ENCODE measurements around the gene SULF2. TPM values are rescaled to one million over a fixed set of nuclear protein-coding genes. Genes with fewer than 3 reads are reported as not detected.

Gene SULF2
- total RNA-seq, 1 experiment from 2014 or later, result 13.0 TPM

DNA sequence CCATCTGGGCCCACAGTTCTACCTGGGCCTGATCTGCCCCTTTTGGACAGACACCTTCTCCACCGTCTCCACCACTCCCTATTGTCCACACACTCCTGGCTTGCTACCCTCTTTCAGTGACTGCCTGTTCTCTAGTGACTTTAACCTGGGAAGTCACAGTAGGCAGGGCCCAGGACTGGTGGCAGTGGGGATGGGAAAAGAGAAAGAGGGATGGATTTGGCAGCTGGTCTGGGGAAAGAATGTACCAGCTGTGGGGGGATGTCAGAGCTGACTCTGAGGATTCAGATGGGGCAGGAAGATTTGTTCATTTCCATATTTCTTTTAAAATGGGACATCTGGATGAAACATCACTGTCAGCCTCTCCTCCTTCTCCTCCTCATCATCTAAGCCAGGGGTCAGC lies 85.5 kb downstream of the SULF2 start:
- no peak overlapping the region for H3K4me2 ChIP-seq (ENCODE audit: low read length)
- CTCF ChIA-PET, result no interaction called here
- H4K20me1 ChIP-seq (ENCODE audit: insufficient read depth), result no peaks in the 10 kb centered on the region
- H3K79me2 ChIP-seq (ENCODE audit: insufficient read depth, low read length), result no peaks in the 10 kb centered on the region
- no peaks in the 10 kb centered on the region for H3K27me3 ChIP-seq (ENCODE audit: insufficient read depth, low read length)
- H3K9me3 ChIP-seq (ENCODE audit: control insufficient read depth in 1 of 2, insufficient read depth in 1 of 2, low read depth in 1 of 2, low read length in 2 of 2), result no peaks in the 10 kb centered on the region
- POLR2A ChIA-PET, result no interaction called here
- no peak overlapping the region for H3K9ac ChIP-seq (ENCODE audit: low read length)
- H3K36me3 ChIP-seq (ENCODE audit: control insufficient read depth in 1 of 2, insufficient read depth in 2 of 2, low read length in 2 of 2), result no peaks in the 10 kb centered on the region
- intact Hi-C loops (cut with micrococcal nuclease), result no loop called here
- no peak overlapping the region for H3K4me3 ChIP-seq (replicated peaks in 1 of 2; ENCODE audit: low read depth in 1 of 2, low read length in 2 of 2)
- RAD21 ChIA-PET (ENCODE audit: low non-redundant PET in 1 of 2, low total read pairs in 2 of 2, uncharacterized antibody in 2 of 2, unreplicated experiment in 2 of 2), result no interaction called here
- BruUV-seq (replicated peaks), result no TSS peak
- no peaks in the 10 kb centered on the region for H3K9me2 ChIP-seq (ENCODE audit: insufficient read depth)
- H3K27ac ChIP-seq (ENCODE audit: low read depth, low read length), result no peak overlapping the region
- peaks cover 0 to 2% of the 10 kb centered on the region in 2 experiments; a peak in 2 of 4 replicates for H3K4me1 ChIP-seq (ENCODE audit: control insufficient read depth in 1 of 2, insufficient read depth in 2 of 2, low read length in 2 of 2)
- no peak for ATAC-seq
- TF ChIP-seq ZFX (IDR thresholded peaks at IDR 0.05) (no peak), EGR1 (IDR thresholded peaks at IDR 0.05; ENCODE audit: low read depth) (no peak), CBX3 (IDR thresholded peaks at IDR 0.05; ENCODE audit: low read depth) (no peak), JUND (IDR thresholded peaks at IDR 0.05) (no peak), EZH2 (IDR thresholded peaks at IDR 0.05) (no peak), POLR2A (IDR thresholded peaks at IDR 0.05; ENCODE audit: borderline replicate concordance, extremely low read depth, insufficient read depth, insufficient read length) (no peak), ELF1 (IDR thresholded peaks at IDR 0.05; ENCODE audit: borderline replicate concordance, low read depth) (no peak), EZH2phosphoT487 (IDR thresholded peaks at IDR 0.05; ENCODE audit: borderline replicate concordance) (no peak), CEBPB (IDR thresholded peaks at IDR 0.05; ENCODE audit: low read depth) (no peak), TCF7L2 (IDR thresholded peaks at IDR 0.05; ENCODE audit: borderline replicate concordance, extremely low read depth, insufficient read depth, insufficient read length) (no peak), ZNF274 (IDR thresholded peaks at IDR 0.05; ENCODE audit: low read depth, low read length) (no peak), SP1 (IDR thresholded peaks at IDR 0.05; ENCODE audit: low read depth) (no peak), RAD21 (IDR thresholded peaks at IDR 0.05; ENCODE audit: low read depth) (no peak), YY1 (IDR thresholded peaks at IDR 0.05; ENCODE audit: extremely low read depth, insufficient replicate concordance, low read depth, low read length) (no peak), POLR2AphosphoS5 (IDR thresholded peaks at IDR 0.05; ENCODE audit: low read depth, low read length) (no peak), SRF (IDR thresholded peaks at IDR 0.05; ENCODE audit: low read depth) (no peak)
- TF ChIP-seq, protein P1, sequence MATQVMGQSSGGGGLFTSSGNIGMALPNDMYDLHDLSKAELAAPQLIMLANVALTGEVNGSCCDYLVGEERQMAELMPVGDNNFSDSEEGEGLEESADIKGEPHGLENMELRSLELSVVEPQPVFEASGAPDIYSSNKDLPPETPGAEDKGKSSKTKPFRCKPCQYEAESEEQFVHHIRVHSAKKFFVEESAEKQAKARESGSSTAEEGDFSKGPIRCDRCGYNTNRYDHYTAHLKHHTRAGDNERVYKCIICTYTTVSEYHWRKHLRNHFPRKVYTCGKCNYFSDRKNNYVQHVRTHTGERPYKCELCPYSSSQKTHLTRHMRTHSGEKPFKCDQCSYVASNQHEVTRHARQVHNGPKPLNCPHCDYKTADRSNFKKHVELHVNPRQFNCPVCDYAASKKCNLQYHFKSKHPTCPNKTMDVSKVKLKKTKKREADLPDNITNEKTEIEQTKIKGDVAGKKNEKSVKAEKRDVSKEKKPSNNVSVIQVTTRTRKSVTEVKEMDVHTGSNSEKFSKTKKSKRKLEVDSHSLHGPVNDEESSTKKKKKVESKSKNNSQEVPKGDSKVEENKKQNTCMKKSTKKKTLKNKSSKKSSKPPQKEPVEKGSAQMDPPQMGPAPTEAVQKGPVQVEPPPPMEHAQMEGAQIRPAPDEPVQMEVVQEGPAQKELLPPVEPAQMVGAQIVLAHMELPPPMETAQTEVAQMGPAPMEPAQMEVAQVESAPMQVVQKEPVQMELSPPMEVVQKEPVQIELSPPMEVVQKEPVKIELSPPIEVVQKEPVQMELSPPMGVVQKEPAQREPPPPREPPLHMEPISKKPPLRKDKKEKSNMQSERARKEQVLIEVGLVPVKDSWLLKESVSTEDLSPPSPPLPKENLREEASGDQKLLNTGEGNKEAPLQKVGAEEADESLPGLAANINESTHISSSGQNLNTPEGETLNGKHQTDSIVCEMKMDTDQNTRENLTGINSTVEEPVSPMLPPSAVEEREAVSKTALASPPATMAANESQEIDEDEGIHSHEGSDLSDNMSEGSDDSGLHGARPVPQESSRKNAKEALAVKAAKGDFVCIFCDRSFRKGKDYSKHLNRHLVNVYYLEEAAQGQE (IDR thresholded peaks at IDR 0.05; ENCODE audit: low read depth), result no peak
- TF ChIP-seq, protein P2, sequence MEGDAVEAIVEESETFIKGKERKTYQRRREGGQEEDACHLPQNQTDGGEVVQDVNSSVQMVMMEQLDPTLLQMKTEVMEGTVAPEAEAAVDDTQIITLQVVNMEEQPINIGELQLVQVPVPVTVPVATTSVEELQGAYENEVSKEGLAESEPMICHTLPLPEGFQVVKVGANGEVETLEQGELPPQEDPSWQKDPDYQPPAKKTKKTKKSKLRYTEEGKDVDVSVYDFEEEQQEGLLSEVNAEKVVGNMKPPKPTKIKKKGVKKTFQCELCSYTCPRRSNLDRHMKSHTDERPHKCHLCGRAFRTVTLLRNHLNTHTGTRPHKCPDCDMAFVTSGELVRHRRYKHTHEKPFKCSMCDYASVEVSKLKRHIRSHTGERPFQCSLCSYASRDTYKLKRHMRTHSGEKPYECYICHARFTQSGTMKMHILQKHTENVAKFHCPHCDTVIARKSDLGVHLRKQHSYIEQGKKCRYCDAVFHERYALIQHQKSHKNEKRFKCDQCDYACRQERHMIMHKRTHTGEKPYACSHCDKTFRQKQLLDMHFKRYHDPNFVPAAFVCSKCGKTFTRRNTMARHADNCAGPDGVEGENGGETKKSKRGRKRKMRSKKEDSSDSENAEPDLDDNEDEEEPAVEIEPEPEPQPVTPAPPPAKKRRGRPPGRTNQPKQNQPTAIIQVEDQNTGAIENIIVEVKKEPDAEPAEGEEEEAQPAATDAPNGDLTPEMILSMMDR (IDR thresholded peaks at IDR 0.05 in 2 of 3, conservative IDR thresholded peaks at IDR 0.05 in 1 of 3; ENCODE audit: borderline replicate concordance in 1 of 3, insufficient read depth in 1 of 3, low read depth in 2 of 3, low read length in 2 of 3), result no peak
- TF ChIP-seq, protein P3, sequence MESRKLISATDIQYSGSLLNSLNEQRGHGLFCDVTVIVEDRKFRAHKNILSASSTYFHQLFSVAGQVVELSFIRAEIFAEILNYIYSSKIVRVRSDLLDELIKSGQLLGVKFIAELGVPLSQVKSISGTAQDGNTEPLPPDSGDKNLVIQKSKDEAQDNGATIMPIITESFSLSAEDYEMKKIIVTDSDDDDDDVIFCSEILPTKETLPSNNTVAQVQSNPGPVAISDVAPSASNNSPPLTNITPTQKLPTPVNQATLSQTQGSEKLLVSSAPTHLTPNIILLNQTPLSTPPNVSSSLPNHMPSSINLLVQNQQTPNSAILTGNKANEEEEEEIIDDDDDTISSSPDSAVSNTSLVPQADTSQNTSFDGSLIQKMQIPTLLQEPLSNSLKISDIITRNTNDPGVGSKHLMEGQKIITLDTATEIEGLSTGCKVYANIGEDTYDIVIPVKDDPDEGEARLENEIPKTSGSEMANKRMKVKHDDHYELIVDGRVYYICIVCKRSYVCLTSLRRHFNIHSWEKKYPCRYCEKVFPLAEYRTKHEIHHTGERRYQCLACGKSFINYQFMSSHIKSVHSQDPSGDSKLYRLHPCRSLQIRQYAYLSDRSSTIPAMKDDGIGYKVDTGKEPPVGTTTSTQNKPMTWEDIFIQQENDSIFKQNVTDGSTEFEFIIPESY (IDR thresholded peaks at IDR 0.05; ENCODE audit: extremely low read depth, insufficient replicate concordance, low read length), result no peak
- TF ChIP-seq, protein P4, sequence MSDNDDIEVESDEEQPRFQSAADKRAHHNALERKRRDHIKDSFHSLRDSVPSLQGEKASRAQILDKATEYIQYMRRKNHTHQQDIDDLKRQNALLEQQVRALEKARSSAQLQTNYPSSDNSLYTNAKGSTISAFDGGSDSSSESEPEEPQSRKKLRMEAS (IDR thresholded peaks at IDR 0.05), result no peak
- H2AFZ ChIP-seq (ENCODE audit: low read depth, low read length, poor library complexity, severe bottlenecking), result no peak overlapping the region
- no peak for DNase-seq (ENCODE audit: low read depth, low spot score)
